Stomach (tissue), 9 donors: Measurements from ENCODE around the gene TPD52L1. TPM values are rescaled to one million over a fixed set of nuclear protein-coding genes. Genes with fewer than 3 reads are reported as not detected.

Experiments
- DNase-seq, 2 donors: peaks; one replicate each; pipeline versions ENCODE4 v3.0.0 to v3.0.0-alpha.2; 2013 to 2019
- H3K27ac ChIP-seq, 5 donors: fragments of 200-600 bp in 4 of 5; sonication (generic) in 4 of 5; one replicate each; pipeline ENCODE4 v1.5.1; 2013 to 2019; ENCODE audit warnings: mild to moderate bottlenecking in 1 of 5, moderate library complexity in 1 of 5
- H3K27me3 ChIP-seq, 3 donors: fragments of 200-600 bp; sonication (generic); one replicate each; pipeline ENCODE4 v1.5.1; 2017 to 2019; ENCODE audit warnings: mixed run types in 1 of 3
- H3K36me3 ChIP-seq, 4 donors: fragments of 200-600 bp; sonication (generic); 1 replicate in 3 of 4; 2 replicates in 1 of 4; pipeline ENCODE4 v1.5.1; 2016 to 2019
- H3K4me1 ChIP-seq, 4 donors: fragments of 200-600 bp; sonication (generic); one replicate each; pipeline ENCODE4 v1.5.1; 2016 to 2019
- H3K4me3 ChIP-seq, 4 donors: fragments of 200-600 bp; sonication (generic) in 3 of 4; one replicate each; pipeline ENCODE4 v1.5.1; 2016 to 2019; ENCODE audit warnings: mild to moderate bottlenecking in 1 of 4
- H3K9me3 ChIP-seq, 4 donors: fragments of 200-600 bp; sonication (generic); one replicate each; pipeline ENCODE4 v1.5.1; 2016 to 2019
- EP300 ChIP-seq: sonication (generic); formaldehyde crosslinking; IDR thresholded peaks from one replicate; pipeline ENCODE4 v1.6.1; 2017; ENCODE audit warnings: antibody characterized with exemption
- POLR2A ChIP-seq, 4 donors: fragments of 450-650 bp; IDR thresholded peaks; one replicate each; pipeline ENCODE4 v1.6.1; 2016; ENCODE audit warnings: antibody characterized with exemption in 4 of 4, control low read depth in 2 of 4, mild to moderate bottlenecking in 1 of 4, moderate library complexity in 1 of 4
- POLR2AphosphoS5 ChIP-seq, 3 donors: sonication (generic); formaldehyde crosslinking; IDR thresholded peaks; one replicate each; pipeline ENCODE4 v1.6.1; 2016; ENCODE audit warnings: antibody characterized with exemption in 3 of 3
- WGBS, 5 donors: extraction: QIAGEN DNeasy Blood & Tissue Kit in 3 of 5; methylation state at CpG; one replicate each; pipeline versions ENCODE4 v1.1.5 to v1.1.7; 2013 to 2018; 5-methylcytosine and 5-hydroxymethylcytosine counted together
- intact Hi-C: fragments of 100-400 bp; cut with DNase I; formaldehyde crosslinking; loops from one replicate; pipeline ENCODE4 v1.15.1; 2023; ENCODE audit warnings: low total_unique reads
- polyA plus RNA-seq, 3 donors: library from polyadenylated mRNA; stranded (reverse); fragments of 200-250 nt; gene quantifications; one replicate each; pipeline ENCODE4 v1.2.3, GENCODE V29; 2013
- total RNA-seq, 5 donors: library from RNA; depleted of rRNA; stranded (reverse); fragments of >200 nt; gene quantifications; one replicate each; pipeline versions ENCODE4 v1.1.0 to v1.2.3, GENCODE V29; 2014 to 2016
- TF ChIP-seq, protein P1 (sequence below), 7 experiments: fragments of 450-650 bp in 4 of 7; fragments of 200-600 bp in 3 of 7; sonication (generic) in 3 of 7; IDR thresholded peaks; one replicate each; pipeline ENCODE4 v1.5.1; 2016 to 2019; ENCODE audit warnings: antibody characterized with exemption in 7 of 7, control low read depth in 2 of 7, mild to moderate bottlenecking in 1 of 7
- donor health status: healthy with polysubstance abuse.
- donor health status: Bipolar disorder and iron deficiency.
- donor health status: healthy.

The TPD52L1 gene
- total and polyA plus RNA-seq, 8 donors: 14.8 to 102 (median 78.9) TPM

- Histone ChIP-seq H3K36me3 (no peaks in the 10 kb centered on the region), H3K27me3 (no peaks in the 10 kb centered on the region), H3K4me3 (no peak overlapping the region), H3K27ac (peak overlapping the region in 1 of 5 donors; percentile 16), H3K9me3 (no peaks in the 10 kb centered on the region), H3K4me1 (peaks cover 15 to 65% (median 21%) of the 10 kb centered on the region in 4 donors)
- intact Hi-C loops: no loop called here
- DNase-seq: no peak
- 92 to 100% (median 98%) methylated on average over 3 of the region's 3 CpGs for WGBS, 5 donors
- TF ChIP-seq, protein P1, sequence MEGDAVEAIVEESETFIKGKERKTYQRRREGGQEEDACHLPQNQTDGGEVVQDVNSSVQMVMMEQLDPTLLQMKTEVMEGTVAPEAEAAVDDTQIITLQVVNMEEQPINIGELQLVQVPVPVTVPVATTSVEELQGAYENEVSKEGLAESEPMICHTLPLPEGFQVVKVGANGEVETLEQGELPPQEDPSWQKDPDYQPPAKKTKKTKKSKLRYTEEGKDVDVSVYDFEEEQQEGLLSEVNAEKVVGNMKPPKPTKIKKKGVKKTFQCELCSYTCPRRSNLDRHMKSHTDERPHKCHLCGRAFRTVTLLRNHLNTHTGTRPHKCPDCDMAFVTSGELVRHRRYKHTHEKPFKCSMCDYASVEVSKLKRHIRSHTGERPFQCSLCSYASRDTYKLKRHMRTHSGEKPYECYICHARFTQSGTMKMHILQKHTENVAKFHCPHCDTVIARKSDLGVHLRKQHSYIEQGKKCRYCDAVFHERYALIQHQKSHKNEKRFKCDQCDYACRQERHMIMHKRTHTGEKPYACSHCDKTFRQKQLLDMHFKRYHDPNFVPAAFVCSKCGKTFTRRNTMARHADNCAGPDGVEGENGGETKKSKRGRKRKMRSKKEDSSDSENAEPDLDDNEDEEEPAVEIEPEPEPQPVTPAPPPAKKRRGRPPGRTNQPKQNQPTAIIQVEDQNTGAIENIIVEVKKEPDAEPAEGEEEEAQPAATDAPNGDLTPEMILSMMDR (IDR thresholded peaks at IDR 0.05): no peak
- TF ChIP-seq POLR2A (IDR thresholded peaks at IDR 0.05): no peak
- no peak for TF ChIP-seq POLR2AphosphoS5 (IDR thresholded peaks at IDR 0.05)
- no peak for TF ChIP-seq EP300
Observed at GRCh38 chr6:125195526-125195925, 42.0 kb downstream of the TPD52L1 start.

- no peaks in the 10 kb centered on the region for H3K9me3 ChIP-seq
- H3K4me3 ChIP-seq: no peak overlapping the region
- intact Hi-C loops: no loop called here
- 73 to 85% (median 75%) methylated on average over 3 of the region's 3 CpGs for WGBS, 5 donors
- peak overlapping the region in 4 of 5 donors; percentile 20 to 78 (median 63) for H3K27ac ChIP-seq
- TF ChIP-seq POLR2AphosphoS5 (IDR thresholded peaks at IDR 0.05): no peak
- TF ChIP-seq, protein P1 (IDR thresholded peaks at IDR 0.05): no peak
- TF ChIP-seq POLR2A (IDR thresholded peaks at IDR 0.05): no peak
- TF ChIP-seq EP300: no peak
- no peak for DNase-seq
- no peaks in the 10 kb centered on the region for H3K36me3 ChIP-seq
- no peaks in the 10 kb centered on the region for H3K27me3 ChIP-seq
- H3K4me1 ChIP-seq: peaks cover 16 to 75% (median 23%) of the 10 kb centered on the region in 4 donors
Observed at GRCh38 chr6:125196613-125197012, 43.0 kb downstream of the TPD52L1 start.

GRCh38 chr6:125197795-125198269, 44.3 kb downstream of the TPD52L1 start:
- Histone ChIP-seq H3K4me1 (peaks cover 17 to 75% (median 30%) of the 10 kb centered on the region in 4 donors), H3K36me3 (no peaks in the 10 kb centered on the region), H3K9me3 (no peaks in the 10 kb centered on the region), H3K4me3 (no peak overlapping the region), H3K27ac (peak overlapping the region; percentile 20 to 78 (median 61)), H3K27me3 (no peaks in the 10 kb centered on the region)
- intact Hi-C loops: no loop called here
- TF ChIP-seq POLR2AphosphoS5 (IDR thresholded peaks at IDR 0.05) (peak; percentile 24 to 91 (median 74)), POLR2A (IDR thresholded peaks at IDR 0.05) (no peak), EP300 (peak; percentile 28)
- TF ChIP-seq, protein P1 (IDR thresholded peaks at IDR 0.05): no peak
- peak; percentile 77 to 87 for DNase-seq
- 20 to 45% (median 25%) methylated on average over 3 of the region's 3 CpGs for WGBS, 5 donors

GRCh38 chr6:125198398-125198937, 44.9 kb downstream of the TPD52L1 start:
- peak in 1 of 2 donors; percentile 25 for DNase-seq
- H3K27ac ChIP-seq: peak overlapping the region; percentile 20 to 78 (median 61)
- 76 to 82% (median 79%) methylated on average over 6 of the region's 6 CpGs for WGBS, 5 donors
- H3K36me3 ChIP-seq: no peaks in the 10 kb centered on the region
- H3K9me3 ChIP-seq: no peaks in the 10 kb centered on the region
- H3K27me3 ChIP-seq: no peaks in the 10 kb centered on the region
- no peak overlapping the region for H3K4me3 ChIP-seq
- peaks cover 17 to 75% (median 30%) of the 10 kb centered on the region in 4 donors for H3K4me1 ChIP-seq
- TF ChIP-seq POLR2AphosphoS5 (IDR thresholded peaks at IDR 0.05): no peak
- no peak for TF ChIP-seq POLR2A (IDR thresholded peaks at IDR 0.05)
- TF ChIP-seq, protein P1 (IDR thresholded peaks at IDR 0.05): no peak
- TF ChIP-seq EP300: no peak
- intact Hi-C loops: no loop called here
